ENCODE results near the gene LRCH1.

Gene LRCH1

DNA sequence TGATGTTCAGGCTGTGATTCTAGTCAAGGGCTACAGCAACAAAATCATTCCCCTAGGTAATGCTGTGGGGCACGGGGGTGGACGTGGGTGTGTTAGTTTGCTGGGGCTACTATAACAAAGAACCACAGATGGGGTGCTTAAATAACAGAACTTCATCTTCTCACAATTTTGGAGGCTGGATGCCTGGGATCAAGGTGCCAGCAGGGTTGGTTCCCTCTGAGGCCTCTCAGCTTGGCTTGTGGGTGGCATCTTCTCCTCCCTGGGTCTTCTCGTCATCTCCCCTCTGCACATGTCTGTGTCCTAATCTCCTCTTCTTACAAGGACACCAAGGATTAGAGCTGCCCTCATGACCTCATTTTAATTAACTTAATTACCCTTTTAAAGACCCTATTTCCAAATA is 129.0 kb downstream of the LRCH1 start:
- TF ChIP-seq, protein P1, sequence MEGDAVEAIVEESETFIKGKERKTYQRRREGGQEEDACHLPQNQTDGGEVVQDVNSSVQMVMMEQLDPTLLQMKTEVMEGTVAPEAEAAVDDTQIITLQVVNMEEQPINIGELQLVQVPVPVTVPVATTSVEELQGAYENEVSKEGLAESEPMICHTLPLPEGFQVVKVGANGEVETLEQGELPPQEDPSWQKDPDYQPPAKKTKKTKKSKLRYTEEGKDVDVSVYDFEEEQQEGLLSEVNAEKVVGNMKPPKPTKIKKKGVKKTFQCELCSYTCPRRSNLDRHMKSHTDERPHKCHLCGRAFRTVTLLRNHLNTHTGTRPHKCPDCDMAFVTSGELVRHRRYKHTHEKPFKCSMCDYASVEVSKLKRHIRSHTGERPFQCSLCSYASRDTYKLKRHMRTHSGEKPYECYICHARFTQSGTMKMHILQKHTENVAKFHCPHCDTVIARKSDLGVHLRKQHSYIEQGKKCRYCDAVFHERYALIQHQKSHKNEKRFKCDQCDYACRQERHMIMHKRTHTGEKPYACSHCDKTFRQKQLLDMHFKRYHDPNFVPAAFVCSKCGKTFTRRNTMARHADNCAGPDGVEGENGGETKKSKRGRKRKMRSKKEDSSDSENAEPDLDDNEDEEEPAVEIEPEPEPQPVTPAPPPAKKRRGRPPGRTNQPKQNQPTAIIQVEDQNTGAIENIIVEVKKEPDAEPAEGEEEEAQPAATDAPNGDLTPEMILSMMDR (IDR thresholded peaks at IDR 0.05; ENCODE audit: low read depth, low read length) = no peak
- DNase-seq (ENCODE audit: low read depth in 2 of 2) = no peak
- H3K4me3 ChIP-seq (replicated peaks in 1 of 2; ENCODE audit: low read depth in 2 of 2, low read length in 2 of 2) = no peak overlapping the region

DNA sequence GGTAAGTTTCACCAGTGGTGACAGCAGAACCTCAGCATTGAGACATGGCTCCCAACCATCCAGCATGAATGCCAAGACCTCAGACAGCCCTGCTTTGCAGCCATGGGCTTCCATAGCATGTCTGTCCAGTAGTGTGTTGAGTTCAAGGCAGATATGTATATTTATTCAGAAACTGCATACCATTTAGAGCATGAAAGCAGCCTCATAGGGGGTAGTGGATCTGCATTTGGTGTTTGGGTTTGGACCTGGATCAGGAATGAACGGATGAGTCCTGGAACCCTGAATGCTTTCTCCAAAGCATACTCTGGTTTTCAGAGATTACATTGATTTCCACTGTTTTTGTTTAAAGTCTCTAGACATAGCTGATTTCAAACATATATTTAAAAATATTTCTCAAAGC is 129.7 kb downstream of the LRCH1 start:
- DNase-seq (ENCODE audit: low read depth in 2 of 2) = no peak
- TF ChIP-seq, protein P1 (IDR thresholded peaks at IDR 0.05; ENCODE audit: low read depth, low read length) = no peak
- H3K4me3 ChIP-seq (replicated peaks in 1 of 2; ENCODE audit: low read depth in 2 of 2, low read length in 2 of 2) = no peak overlapping the region

DNA sequence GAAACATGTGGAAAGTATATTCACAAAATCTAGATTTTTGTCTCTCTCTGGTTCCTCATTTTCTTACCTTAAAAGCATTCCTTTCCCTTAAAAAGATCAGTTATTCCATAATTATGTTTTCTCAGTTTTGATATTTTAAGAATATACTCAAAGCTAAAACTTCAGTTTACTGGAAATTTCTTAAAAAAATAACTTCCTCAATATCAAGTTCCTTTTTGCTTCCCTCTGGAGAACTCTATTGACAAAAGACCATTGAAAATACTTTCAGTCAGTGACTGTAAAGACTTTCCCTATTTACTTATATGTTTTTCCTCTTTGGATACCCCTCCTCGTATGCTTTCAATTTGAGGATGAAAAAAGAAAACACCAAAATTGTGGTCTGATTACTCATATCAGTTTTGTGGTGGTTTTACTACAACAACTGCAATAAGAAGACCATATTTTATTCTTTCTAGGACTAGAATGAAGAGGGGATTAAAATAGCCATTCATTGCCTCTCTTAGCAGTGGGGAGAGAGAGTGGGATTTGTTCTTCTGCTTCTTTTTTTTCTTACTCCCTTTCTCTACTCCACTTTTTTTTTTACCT is 130.8 kb downstream of the LRCH1 start:
- H3K4me3 ChIP-seq (replicated peaks in 1 of 2; ENCODE audit: low read depth in 2 of 2, low read length in 2 of 2) = no peak overlapping the region
- TF ChIP-seq, protein P1 (IDR thresholded peaks at IDR 0.05; ENCODE audit: low read depth, low read length) = no peak
- DNase-seq (ENCODE audit: low read depth in 2 of 2) = no peak

DNA sequence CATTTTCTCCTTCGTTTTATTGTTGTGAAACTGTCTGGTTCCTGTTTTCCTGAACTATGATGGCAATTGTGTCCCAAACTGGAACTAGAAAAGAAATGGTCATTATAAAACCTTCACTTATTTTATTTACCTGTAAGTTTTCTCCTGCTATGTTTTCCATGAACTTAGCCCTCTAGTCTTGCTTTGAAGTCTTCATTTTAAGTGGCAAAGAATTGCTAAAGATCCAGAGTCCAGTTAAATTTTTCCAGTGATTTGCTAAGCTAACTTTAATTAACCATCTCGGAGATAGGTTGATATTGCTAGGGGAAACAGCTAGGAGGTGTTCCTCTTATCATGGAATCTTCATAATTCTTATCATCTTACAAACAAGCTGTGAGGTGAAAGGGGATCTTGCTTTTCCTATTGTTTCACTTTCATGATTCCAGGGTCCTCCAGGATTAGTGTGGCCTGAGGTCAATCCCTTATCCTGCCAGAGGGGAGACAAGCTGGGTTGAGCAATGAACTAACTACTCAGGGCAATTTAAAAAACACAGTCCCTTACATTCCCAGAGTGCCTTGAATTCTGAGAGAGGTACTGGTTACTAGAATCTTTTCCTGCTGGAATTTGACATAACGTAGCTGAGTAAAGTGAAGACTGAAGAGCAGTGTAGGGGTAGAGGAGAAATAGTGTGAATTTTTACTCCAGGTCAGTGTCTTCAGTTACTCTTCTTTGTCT is 131.5 kb downstream of the LRCH1 start:
- TF ChIP-seq, protein P1 (IDR thresholded peaks at IDR 0.05; ENCODE audit: low read depth, low read length) = no peak
- no peak overlapping the region for H3K4me3 ChIP-seq (replicated peaks in 1 of 2; ENCODE audit: low read depth in 2 of 2, low read length in 2 of 2)
- peak in 1 of 2 donors; percentile 51 for DNase-seq (ENCODE audit: low read depth in 2 of 2)

DNA sequence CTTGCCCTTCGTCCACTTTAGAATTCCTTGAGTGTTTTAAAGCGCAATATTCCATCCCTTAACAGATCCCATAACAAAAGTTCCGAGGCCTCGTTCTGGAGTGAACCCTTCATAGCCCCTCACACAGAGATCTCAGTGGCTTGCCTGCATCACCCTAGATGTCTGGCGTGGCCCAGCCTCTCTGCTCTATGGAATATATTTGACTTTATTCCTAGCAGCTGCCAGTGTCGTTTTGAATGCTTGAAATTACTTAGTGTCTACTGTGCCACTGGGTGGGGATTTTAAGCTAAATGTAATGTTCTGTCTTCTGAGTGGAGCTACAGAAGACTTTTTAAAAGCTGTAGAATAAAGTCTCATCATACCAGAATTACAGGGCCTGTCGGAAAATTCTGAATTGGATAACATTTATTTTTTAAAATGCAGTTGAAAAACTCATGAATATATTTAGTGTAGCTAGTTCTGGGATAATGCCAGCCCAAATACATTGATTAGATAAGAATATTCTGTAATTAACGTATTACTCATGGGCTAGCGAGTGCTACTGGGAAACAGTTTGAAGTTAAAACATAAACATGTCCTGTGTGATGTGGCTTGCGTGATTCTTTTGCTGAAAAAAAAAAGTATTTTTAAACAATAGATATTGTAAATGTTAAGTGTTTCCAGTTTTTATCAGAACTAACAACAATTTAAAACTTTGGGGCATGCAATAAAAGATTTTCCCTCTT is 132.2 kb downstream of the LRCH1 start:
- no peak overlapping the region for H3K4me3 ChIP-seq (replicated peaks in 1 of 2; ENCODE audit: low read depth in 2 of 2, low read length in 2 of 2)
- TF ChIP-seq, protein P1 (IDR thresholded peaks at IDR 0.05; ENCODE audit: low read depth, low read length) = no peak
- DNase-seq (ENCODE audit: low read depth in 2 of 2) = no peak

DNA sequence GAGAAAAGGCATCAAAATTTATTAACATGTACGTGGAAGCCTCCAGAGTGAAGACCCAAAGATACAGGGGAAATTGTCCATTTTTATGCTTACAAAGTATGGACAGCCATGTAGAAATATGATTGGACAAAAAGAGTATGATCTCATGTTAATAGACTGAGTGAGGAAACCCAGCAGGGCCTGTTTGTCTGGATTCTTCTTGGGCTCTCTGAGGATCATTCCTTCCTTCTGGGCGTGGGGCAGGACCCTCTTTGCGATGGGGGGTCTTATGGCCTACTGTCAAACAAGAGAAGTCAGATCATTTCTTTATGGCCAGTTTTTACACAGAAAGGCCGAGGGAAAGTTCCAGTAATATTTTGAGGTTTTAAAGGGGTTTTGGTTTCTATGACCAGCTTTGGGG is 133.2 kb downstream of the LRCH1 start:
- no peak for DNase-seq (ENCODE audit: low read depth in 2 of 2)
- no peak overlapping the region for H3K4me3 ChIP-seq (replicated peaks in 1 of 2; ENCODE audit: low read depth in 2 of 2, low read length in 2 of 2)
- TF ChIP-seq, protein P1 (IDR thresholded peaks at IDR 0.05; ENCODE audit: low read depth, low read length) = no peak

Data from cardiac fibroblast (primary cell).